ENCODE data around the gene ANKDD1B. TPM values are rescaled to one million over a fixed set of nuclear protein-coding genes. Genes with fewer than 3 reads are reported as not detected.
"Not testable (repeated sequence)": the region's sequence is repeated elsewhere in the genome, so short reads cannot be mapped to it uniquely, and the experiment has no call there.

ANKDD1B gene
- 1.9 TPM in 1 of 2 replicates, not detected in the other for total RNA-seq (2014; rRNA removed; shearing (Covaris generic))
- 0.15 and 0.20 TPM in 2 replicates for polyA plus RNA-seq (2016; fragmentation: Nextera tagmentation; extraction: Ambion mirVana)

- Histone ChIP-seq H3K9ac (peak within 1 kb of the TSS; percentile 70), H3K9me2 (ENCODE audit: insufficient read depth) (no peaks in the 10 kb centered on the region), H3K27me3 (replicated peaks; ENCODE audit: insufficient read depth) (no peaks in the 10 kb centered on the region), H3K9me3 (ENCODE audit: low read depth) (no peaks in the 10 kb centered on the region), H3K36me3 (ENCODE audit: low read depth) (no peaks in the 10 kb centered on the region), H3K4me1 (ENCODE audit: insufficient read depth) (no peaks in the 10 kb centered on the region), H3F3A (ENCODE audit: insufficient read depth) (0 out of 2 replicates have a peak, but pooled peaks cover 14% of the 10 kb centered on the region), H2AFZ (peak within 1 kb of the TSS; percentile 80), H3K27ac (no peak within 1 kb of the TSS), H3K79me2 (ENCODE audit: insufficient read depth) (no peaks in the 10 kb centered on the region), H4K20me1 (ENCODE audit: insufficient read depth) (no peaks in the 10 kb centered on the region), H3K4me2 (ENCODE audit: unreplicated experiment) (peak within 1 kb of the TSS; percentile 68), H3K4me3 (peak within 1 kb of the TSS; percentile 74)
- WGBS, 2 experiments (ENCODE audit: low coverage in 1 of 2, low lambda C conversion rate in 2 of 2, missing lambda C conversion rate in 2 of 2), result 2% methylated on average over 34 to 49 of the region's 52 CpGs
- no peak for TF ChIP-seq EZH2phosphoT487 (IDR thresholded peaks at IDR 0.05; ENCODE audit: insufficient read depth, low read depth)
- no peak for TF ChIP-seq EZH2 (IDR thresholded peaks at IDR 0.05; ENCODE audit: insufficient read depth, poor library complexity, severe bottlenecking)
- peak; percentile 59 for DNase-seq
- in situ Hi-C loops (cut with MboI), result no loop called here
These were observed at the start of gene ANKDD1B for GRCh38 chr5:75611311-75612225. ANKDD1B (plus strand) TSS chr5:75611453; CDS start chr5:75611635, 182 bp downstream.

- H2AFZ ChIP-seq; H3K27me3 ChIP-seq (replicated peaks; ENCODE audit: insufficient read depth); H3K9ac ChIP-seq; H3K9me3 ChIP-seq (ENCODE audit: low read depth); H3K9me2 ChIP-seq (ENCODE audit: insufficient read depth); in situ Hi-C loops (cut with MboI); H4K20me1 ChIP-seq (ENCODE audit: insufficient read depth); H3K36me3 ChIP-seq (ENCODE audit: low read depth); H3K4me3 ChIP-seq: not testable (repeated sequence)
- WGBS, 2 experiments (ENCODE audit: low coverage in 1 of 2, low lambda C conversion rate in 2 of 2, missing lambda C conversion rate in 2 of 2), result 90 to 91% methylated on average over 15 of the region's 15 CpGs
- peaks cover 74% of the 10 kb centered on the region for H3K79me2 ChIP-seq (ENCODE audit: insufficient read depth)
- H3K27ac ChIP-seq, result peak overlapping the region; percentile 69
- peaks cover 26% of the 10 kb centered on the region for H3K4me1 ChIP-seq (ENCODE audit: insufficient read depth)
- peak; percentile 24 for DNase-seq
- H3K4me2 ChIP-seq (ENCODE audit: unreplicated experiment), result peak overlapping the region; percentile 72
- peaks cover 30% of the 10 kb centered on the region for H3F3A ChIP-seq (ENCODE audit: insufficient read depth)
These were observed 45.1 kb upstream of the ANKDD1B start for GRCh38 chr5:75565991-75566709.

- Histone ChIP-seq H3F3A (ENCODE audit: insufficient read depth) (peaks cover 30% of the 10 kb centered on the region), H3K9ac (peak overlapping the region; percentile 29), H3K4me1 (ENCODE audit: insufficient read depth) (peaks cover 26% of the 10 kb centered on the region), H3K9me2 (ENCODE audit: insufficient read depth) (no peaks in the 10 kb centered on the region), H3K79me2 (ENCODE audit: insufficient read depth) (peaks cover 68% of the 10 kb centered on the region), H3K9me3 (ENCODE audit: low read depth) (no peaks in the 10 kb centered on the region), H3K4me2 (ENCODE audit: unreplicated experiment) (peak overlapping the region; percentile 72), H3K36me3 (ENCODE audit: low read depth) (no peaks in the 10 kb centered on the region), H3K27ac (peak overlapping the region; percentile 69), H3K27me3 (replicated peaks; ENCODE audit: insufficient read depth) (no peaks in the 10 kb centered on the region), H2AFZ (no peak overlapping the region), H3K4me3 (peak overlapping the region; percentile 53), H4K20me1 (ENCODE audit: insufficient read depth) (no peaks in the 10 kb centered on the region)
- TF ChIP-seq EZH2phosphoT487 (IDR thresholded peaks at IDR 0.05; ENCODE audit: insufficient read depth, low read depth) (no peak), EZH2 (IDR thresholded peaks at IDR 0.05; ENCODE audit: insufficient read depth, poor library complexity, severe bottlenecking) (no peak)
- WGBS, 2 experiments (ENCODE audit: low coverage in 1 of 2, low lambda C conversion rate in 2 of 2, missing lambda C conversion rate in 2 of 2), result 65 to 70% methylated on average over 6 of the region's 6 CpGs
- in situ Hi-C loops (cut with MboI), result no loop called here
- peak; percentile 96 for DNase-seq
These were observed 44.4 kb upstream of the ANKDD1B start for GRCh38 chr5:75566710-75567309.

GRCh38 chr5:75567710-75568109 is 43.5 kb upstream of the ANKDD1B start:
- WGBS, 2 experiments (ENCODE audit: low coverage in 1 of 2, low lambda C conversion rate in 2 of 2, missing lambda C conversion rate in 2 of 2), result 15 to 20% methylated on average over 2 of the region's 2 CpGs
- Histone ChIP-seq H3K79me2 (ENCODE audit: insufficient read depth) (peaks cover 59% of the 10 kb centered on the region), H3K27me3 (replicated peaks; ENCODE audit: insufficient read depth) (no peaks in the 10 kb centered on the region), H3K9me3 (ENCODE audit: low read depth) (no peaks in the 10 kb centered on the region), H2AFZ (no peak overlapping the region), H4K20me1 (ENCODE audit: insufficient read depth) (no peaks in the 10 kb centered on the region), H3K4me2 (ENCODE audit: unreplicated experiment) (peak overlapping the region; percentile 72), H3K9me2 (ENCODE audit: insufficient read depth) (no peaks in the 10 kb centered on the region), H3K27ac (peak overlapping the region; percentile 69), H3K9ac (peak overlapping the region; percentile 29), H3F3A (ENCODE audit: insufficient read depth) (peaks cover 30% of the 10 kb centered on the region), H3K36me3 (ENCODE audit: low read depth) (no peaks in the 10 kb centered on the region), H3K4me1 (ENCODE audit: insufficient read depth) (peaks cover 26% of the 10 kb centered on the region), H3K4me3 (peak overlapping the region; percentile 53)
- DNase-seq, result peak; percentile 67
- in situ Hi-C loops (cut with MboI), result no loop called here
- TF ChIP-seq EZH2phosphoT487 (IDR thresholded peaks at IDR 0.05; ENCODE audit: insufficient read depth, low read depth) (no peak), EZH2 (IDR thresholded peaks at IDR 0.05; ENCODE audit: insufficient read depth, poor library complexity, severe bottlenecking) (no peak)

Data from GM23248 (cell line).